HepG2 (cell line): ENCODE results near the gene CD244. TPM values are rescaled to one million over a fixed set of nuclear protein-coding genes. Genes with fewer than 3 reads are reported as not detected.

Source experiments
- ATAC-seq: fragments of 200-7000 bp; cut with Tn5 transposase; 3 replicates; pipeline ENCODE4 v1.9.1; 2020; ENCODE audit warnings: mild to moderate bottlenecking, moderate library complexity
- BruUV-seq: library from RNA; stranded (reverse); fragments of 400-500 nt; replicated peaks from 2 replicates; lab custom pipeline; 2021; lab: Mats Ljungman, UMichigan
- CTCF ChIA-PET: fragments of 300-600 bp; formaldehyde crosslinking; extraction: SDS; loops from one replicate; lab custom pipeline; 2021; ENCODE audit warnings: low total read pairs, inconsistent platforms, low intra/inter-chr PET ratio; lab: Yijun Ruan, JAX
- POLR2A ChIA-PET: fragments of 350-600 bp; sonication (Branson Sonifier 250); formaldehyde crosslinking; loops from one replicate; lab custom pipeline; 2020; ENCODE audit warnings: antibody characterized with exemption, inconsistent platforms; lab: Yijun Ruan, JAX
- DNase-seq: peaks from one replicate; pipeline ENCODE4 v3.0.0-alpha.2; 2015; ENCODE audit warnings: low spot score
- FAIRE-seq: peaks from 3 replicates; lab custom pipeline; 2011; peaks lifted over from hg19 to GRCh38; lab: Jason Lieb, UNC
- H2AFZ ChIP-seq: one replicate; pipeline ENCODE4 v1.6.1; 2011; ENCODE audit warnings: low read length, inconsistent platforms
- H3K27ac ChIP-seq: fragments of 300-600 bp; 3 replicates; pipeline ENCODE4 v1.8.0; 2011; ENCODE audit warnings: mixed run types, mild to moderate bottlenecking, mixed read lengths, low read length, inconsistent platforms; ENCODE audit not compliant: insufficient read depth; ENCODE audit errors: extremely low read length
- H3K27me3 ChIP-seq, 2 experiments: fragments of 200-600 bp in 1 of 2; 2 replicates in 1 of 2; 3 replicates in 1 of 2; pipeline versions ENCODE4 v1.6.0 to v1.8.0; 2011; ENCODE audit warnings: low read length in 2 of 2, mild to moderate bottlenecking in 2 of 2, moderate library complexity in 2 of 2, inconsistent platforms in 1 of 2; ENCODE audit not compliant: insufficient read depth in 2 of 2, control insufficient read depth in 1 of 2
- H3K36me3 ChIP-seq, 2 experiments: fragments of 200-600 bp in 1 of 2; replicated peaks in 1 of 2; 2 replicates in 1 of 2; 3 replicates in 1 of 2; pipeline versions ENCODE4 v1.5.1 to v1.8.0; 2011; ENCODE audit warnings: low read length in 2 of 2, inconsistent platforms in 1 of 2; ENCODE audit not compliant: insufficient read depth in 2 of 2, control insufficient read depth in 1 of 2
- H3K4me1 ChIP-seq: 2 replicates; pipeline ENCODE4 v1.5.1; 2012; ENCODE audit warnings: low read length, inconsistent platforms; ENCODE audit not compliant: insufficient read depth
- H3K4me2 ChIP-seq: 2 replicates; pipeline ENCODE4 v1.6.0; 2011; ENCODE audit warnings: low read depth, low read length, inconsistent platforms
- H3K4me3 ChIP-seq, 3 experiments: fragments of 200-600 bp in 1 of 3; sonication (generic), shearing (Covaris generic) in 1 of 3; replicated peaks in 1 of 3; 2 replicates each; pipeline ENCODE4 v1.5.1; 2011 to 2016; ENCODE audit warnings: low read length in 3 of 3, inconsistent platforms in 2 of 3, low read depth in 2 of 3, mild to moderate bottlenecking in 2 of 3, control low read depth in 1 of 3, mixed read lengths in 1 of 3; ENCODE audit not compliant: insufficient read depth in 1 of 3
- H3K79me2 ChIP-seq: one replicate; pipeline ENCODE4 v1.6.1; 2011; ENCODE audit warnings: low read length, inconsistent platforms; ENCODE audit not compliant: insufficient read depth
- H3K9ac ChIP-seq: 2 replicates; pipeline ENCODE4 v1.6.0; 2011; ENCODE audit warnings: mild to moderate bottlenecking, low read depth, low read length, inconsistent platforms; ENCODE audit not compliant: insufficient read depth
- H3K9me3 ChIP-seq: 2 replicates; pipeline ENCODE4 v1.5.1; 2012; ENCODE audit warnings: mild to moderate bottlenecking, low read length
- H4K20me1 ChIP-seq: 2 replicates; pipeline ENCODE4 v1.6.0; 2011; ENCODE audit warnings: inconsistent platforms, mild to moderate bottlenecking, low read length, moderate library complexity; ENCODE audit not compliant: insufficient read depth
- CEBPB ChIP-seq: IDR thresholded peaks from 2 replicates; pipeline ENCODE4 v1.6.1; 2011; ENCODE audit warnings: low read depth, low read length, improper control_type of control experiment, borderline replicate concordance
- GATAD1 ChIP-seq: IDR thresholded peaks from 2 replicates; pipeline ENCODE4 v1.6.1; 2016; ENCODE audit warnings: missing genetic modification reagents, missing compliant biosample characterization
- ISX ChIP-seq: sonication (generic); formaldehyde crosslinking; conservative IDR thresholded peaks from 2 replicates; pipeline ENCODE4 v1.5.0; 2020; ENCODE audit warnings: missing genetic modification reagents
- PATZ1 ChIP-seq: sonication (generic); formaldehyde crosslinking; IDR thresholded peaks from 2 replicates; pipeline ENCODE4 v1.4.0; 2020; ENCODE audit warnings: missing genetic modification reagents
- RORA ChIP-seq: sonication (generic); formaldehyde crosslinking; IDR thresholded peaks from 2 replicates; pipeline ENCODE4 v1.5.0; 2020; ENCODE audit warnings: mild to moderate bottlenecking, missing genetic modification reagents, moderate library complexity
- SMARCC2 ChIP-seq: fragments of 450-650 bp; IDR thresholded peaks from 2 replicates; pipeline ENCODE4 v1.6.1; 2017; ENCODE audit warnings: antibody characterized with exemption, mild to moderate bottlenecking
- SUZ12 ChIP-seq: fragments of 150-350 bp; IDR thresholded peaks from 2 replicates; pipeline ENCODE4 v1.6.1; 2014; ENCODE audit warnings: low read depth, low read length
- TRIM24 ChIP-seq: sonication (generic); formaldehyde crosslinking; IDR thresholded peaks from 2 replicates; pipeline ENCODE4 v1.8.0; 2022; ENCODE audit warnings: mild to moderate bottlenecking, missing genetic modification reagents
- ZBTB2 ChIP-seq: sonication (generic); formaldehyde crosslinking; IDR thresholded peaks from 2 replicates; pipeline ENCODE4 v1.8.0; 2022; ENCODE audit warnings: low read depth, missing genetic modification reagents
- ZFP36 ChIP-seq: fragments of 150-350 bp; IDR thresholded peaks from 2 replicates; pipeline ENCODE4 v1.6.1; 2018; ENCODE audit warnings: borderline replicate concordance, low read length, low read depth; ENCODE audit not compliant: partially characterized antibody
- ZFP62 ChIP-seq: sonication (generic); formaldehyde crosslinking; IDR thresholded peaks from 2 replicates; pipeline ENCODE4 v1.4.0; 2020; ENCODE audit warnings: missing genetic modification reagents
- ZNF121 ChIP-seq: sonication (generic); formaldehyde crosslinking; IDR thresholded peaks from 2 replicates; pipeline ENCODE4 v1.5.0; 2020; ENCODE audit warnings: mild to moderate bottlenecking, missing genetic modification reagents
- ZNF788 ChIP-seq: sonication (generic); formaldehyde crosslinking; IDR thresholded peaks from 2 replicates; pipeline ENCODE4 v1.5.0; 2020; ENCODE audit warnings: mild to moderate bottlenecking, missing genetic modification reagents, borderline replicate concordance
- ZNF83 ChIP-seq: sonication (generic); formaldehyde crosslinking; IDR thresholded peaks from 2 replicates; pipeline ENCODE4 v1.4.0; 2020; ENCODE audit warnings: missing genetic modification reagents, mild to moderate bottlenecking, borderline replicate concordance
- WGBS: methylation state at CpG from one replicate; pipeline ENCODE4 v1.1.6; 2017; ENCODE audit warnings: low lambda C conversion rate; 5-methylcytosine and 5-hydroxymethylcytosine counted together
- in situ Hi-C: cut with HindIII; loops from 2 replicates; pipeline ENCODE4 v1.10.0; 2017; ENCODE audit warnings: low pct_unique_long_range_greater_than_20kb; ENCODE audit not compliant: extremely low pct_ligation_motif_present
- intact Hi-C: fragments of 100-400 bp; cut with micrococcal nuclease; formaldehyde crosslinking; loops from one replicate; pipeline ENCODE4 v1.10.0; 2022; ENCODE audit not compliant: unreplicated experiment
- polyA plus RNA-seq, 8 experiments: library from polyadenylated mRNA; depleted of rRNA in 3 of 8; stranded (reverse) in 7 of 8; unstranded in 1 of 8; fragments of >200 nt; fragmentation: Illumina TruSeq in 4 of 8; extraction: Trizol in 4 of 8; gene quantifications; 2 replicates each; pipeline versions ENCODE4 v1.2.1 to v1.2.3, GENCODE V29; 2011 to 2016; ENCODE audit warnings: low read depth in 4 of 8, missing spikeins in 1 of 8, mixed read lengths in 1 of 8; ENCODE audit not compliant: insufficient read depth in 1 of 8
- total RNA-seq, 5 experiments: library from RNA; depleted of rRNA; stranded (reverse); fragments of >200 nt; fragmentation: Illumina TruSeq; extraction: Trizol; gene quantifications; 2 replicates each; pipeline ENCODE4 v1.2.3, GENCODE V29; 2016; ENCODE audit warnings: low read depth in 1 of 5
- TF ChIP-seq, protein P1 (sequence below): sonication (generic); formaldehyde crosslinking; IDR thresholded peaks from 2 replicates; pipeline ENCODE4 v1.5.0; 2020; ENCODE audit warnings: missing genetic modification reagents

Gene CD244
- total and polyA plus RNA-seq, 2 of the 13 experiments (the other 11 are each of a cell fraction or from before 2014, with no cell fraction given): 0.09 TPM; not detected in 1

DNA sequence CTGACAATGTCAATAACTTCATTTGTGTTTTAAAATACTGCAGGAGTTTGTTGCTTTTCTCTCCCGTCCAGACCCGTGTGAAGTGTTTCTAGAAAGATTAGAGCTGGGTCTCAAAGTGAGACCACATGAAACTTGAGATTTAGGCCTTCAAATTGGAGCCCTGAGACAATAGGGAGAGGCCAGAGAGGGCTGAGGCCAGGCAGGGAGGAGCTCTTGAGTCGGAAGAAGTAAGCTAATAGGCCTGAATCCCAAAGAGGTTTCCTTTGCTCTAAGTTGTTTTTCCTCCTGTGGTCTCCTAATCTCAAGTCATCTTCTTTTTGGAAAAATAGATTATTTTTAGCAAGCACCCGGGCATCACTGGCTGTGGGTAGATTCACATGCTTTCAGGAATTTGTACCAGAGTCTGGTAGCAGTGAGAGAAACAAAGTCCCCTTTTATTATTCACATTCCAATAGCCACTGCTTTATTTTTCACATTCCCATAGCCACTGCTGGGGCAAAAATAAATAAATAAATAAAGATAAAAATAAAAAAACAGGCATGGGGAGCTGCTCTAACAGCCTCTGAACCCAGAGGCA is 25.6 kb downstream of the CD244 start:
- DNase-seq: no peak
- Histone ChIP-seq H3K9me3 (no peaks in the 10 kb centered on the region), H3K27ac (no peak overlapping the region)
- TF ChIP-seq GATAD1 (CRISPR knock-in tag) (no peak), ISX (CRISPR knock-in tag) (no peak), TRIM24 (CRISPR knock-in tag) (no peak), ZFP62 (CRISPR knock-in tag) (no peak), ZNF83 (CRISPR knock-in tag) (no peak), ZFP36 (no peak)
- TF ChIP-seq, all 625 proteins: peak for 0
- H3K9ac ChIP-seq: no peak overlapping the region
- no peaks in the 10 kb centered on the region for H3K4me1 ChIP-seq
- intact Hi-C loops (no loop called here), in situ Hi-C loops (loop anchor here (5.0 to 10.0 kb wide), 2 partner anchors 48 to 115 kb away; partner anchors contain the start of genes ITLN1 and ITLN2)
- no peak overlapping the region for H3K4me2 ChIP-seq
- BruUV-seq: no TSS peak
- H3K79me2 ChIP-seq: no peaks in the 10 kb centered on the region
- no peaks in the 10 kb centered on the region for H3K36me3 ChIP-seq
- ATAC-seq: no peak
- WGBS: 11% methylated on average over 4 of the region's 4 CpGs
- no peak overlapping the region for H2AFZ ChIP-seq
- H3K4me3 ChIP-seq: no peak overlapping the region
- CTCF ChIA-PET: no interaction called here
- H4K20me1 ChIP-seq: no peaks in the 10 kb centered on the region
- POLR2A ChIA-PET: no interaction called here
- H3K27me3 ChIP-seq: no peaks in the 10 kb centered on the region; a peak in 1 of 5 replicates
- no peak for FAIRE-seq

DNA sequence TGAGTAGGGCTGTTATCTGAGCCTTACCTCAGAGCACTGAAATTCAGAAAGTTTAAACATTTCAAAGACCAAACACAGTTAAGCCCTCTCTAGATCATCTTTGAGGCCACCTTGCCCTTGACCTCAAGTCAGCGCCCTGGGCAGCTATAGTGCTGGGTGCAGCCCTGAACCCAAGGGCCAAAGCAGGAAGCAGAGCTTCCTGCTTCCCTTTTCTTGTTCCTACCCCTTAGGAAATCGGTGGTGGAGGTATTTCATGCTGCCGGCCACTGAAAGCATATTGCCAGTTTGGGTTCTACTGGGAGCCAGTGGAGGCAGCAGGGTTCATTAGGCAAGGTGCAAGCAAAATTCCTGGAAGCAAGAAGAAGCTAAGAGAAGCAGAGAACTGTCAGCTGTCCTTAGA is 26.1 kb downstream of the CD244 start:
- BruUV-seq: no TSS peak
- Histone ChIP-seq H3K4me2 (no peak overlapping the region), H3K4me3 (no peak overlapping the region), H3K4me1 (no peaks in the 10 kb centered on the region), H3K9me3 (no peaks in the 10 kb centered on the region), H2AFZ (no peak overlapping the region), H3K36me3 (no peaks in the 10 kb centered on the region), H3K9ac (no peak overlapping the region), H4K20me1 (no peaks in the 10 kb centered on the region), H3K27ac (no peak overlapping the region), H3K79me2 (no peaks in the 10 kb centered on the region), H3K27me3 (no peaks in the 10 kb centered on the region; a peak in 1 of 5 replicates)
- ATAC-seq (no peak), FAIRE-seq (no peak), DNase-seq (no peak)
- ChIA-PET POLR2A (no interaction called here), CTCF (no interaction called here)
- 8% methylated on average over 3 of the region's 3 CpGs for WGBS
- in situ Hi-C loops: loop anchor here (5.0 to 10.0 kb wide), 2 partner anchors 48 to 116 kb away; partner anchors contain the start of genes ITLN1 and ITLN2
- intact Hi-C loops: no loop called here
- TF ChIP-seq RORA (CRISPR knock-in tag) (no peak), ZBTB2 (CRISPR knock-in tag) (no peak), CEBPB (no peak), ZNF121 (no peak), SMARCC2 (no peak), PATZ1 (CRISPR knock-in tag) (no peak), SUZ12 (no peak), ZNF788 (CRISPR knock-in tag) (no peak)
- TF ChIP-seq, protein P1, sequence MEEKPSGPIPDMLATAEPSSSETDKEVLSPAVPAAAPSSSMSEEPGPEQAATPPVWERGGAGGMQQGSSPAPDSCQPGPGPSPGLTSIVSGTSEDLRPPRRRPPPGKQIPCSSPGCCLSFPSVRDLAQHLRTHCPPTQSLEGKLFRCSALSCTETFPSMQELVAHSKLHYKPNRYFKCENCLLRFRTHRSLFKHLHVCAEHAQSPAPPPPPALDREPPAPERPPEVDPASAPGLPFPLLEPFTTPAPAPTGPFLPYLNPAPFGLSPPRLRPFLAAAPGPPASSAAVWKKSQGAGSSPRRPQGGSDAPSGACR (CRISPR knock-in tag): no peak
